Measurements from ENCODE around the gene CAPS.

- TF ChIP-seq CTCF (conservative IDR thresholded peaks at IDR 0.05; ENCODE audit: low read depth, low read length) (no peak), EZH2 (IDR thresholded peaks at IDR 0.05; ENCODE audit: low read length, unreplicated experiment) (no peak)
Observed at GRCh38 chr19:5943623-5944022, 29.6 kb downstream of the CAPS start.
